ENCODE data around the gene GDPD3.
"Not testable (repeated sequence)": the region's sequence is repeated elsewhere in the genome, so short reads cannot be mapped to it uniquely, and the experiment has no call there.

The GDPD3 gene

DNA sequence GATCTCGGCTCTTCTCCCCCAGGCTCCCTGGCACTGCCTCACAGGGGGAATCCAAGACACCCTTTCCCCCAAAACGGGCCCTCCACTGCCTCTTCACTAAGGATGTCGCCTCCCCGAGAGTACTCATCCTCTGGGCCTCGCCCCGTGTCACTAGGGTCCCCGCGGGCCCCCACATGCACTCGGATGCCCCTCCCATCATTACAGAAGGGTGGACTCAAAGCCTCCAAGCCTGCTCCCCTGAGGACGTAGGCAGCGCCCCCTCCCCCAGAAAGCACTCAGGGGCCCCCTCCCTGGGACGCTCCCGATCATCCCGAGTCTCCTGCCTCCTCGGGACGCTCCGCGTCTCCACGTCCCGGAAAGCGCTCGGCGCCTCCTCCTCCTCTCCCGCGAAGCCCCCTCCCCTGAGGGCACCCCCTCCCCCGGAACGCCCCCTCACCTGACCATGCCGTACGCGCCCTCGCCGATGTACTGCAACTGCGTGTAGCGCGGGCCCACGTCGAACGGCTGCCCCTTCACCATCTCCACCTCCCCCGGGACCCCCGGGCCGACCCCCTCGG is 9.3 kb upstream of the GDPD3 start:
- no peak for DNase-seq

DNA sequence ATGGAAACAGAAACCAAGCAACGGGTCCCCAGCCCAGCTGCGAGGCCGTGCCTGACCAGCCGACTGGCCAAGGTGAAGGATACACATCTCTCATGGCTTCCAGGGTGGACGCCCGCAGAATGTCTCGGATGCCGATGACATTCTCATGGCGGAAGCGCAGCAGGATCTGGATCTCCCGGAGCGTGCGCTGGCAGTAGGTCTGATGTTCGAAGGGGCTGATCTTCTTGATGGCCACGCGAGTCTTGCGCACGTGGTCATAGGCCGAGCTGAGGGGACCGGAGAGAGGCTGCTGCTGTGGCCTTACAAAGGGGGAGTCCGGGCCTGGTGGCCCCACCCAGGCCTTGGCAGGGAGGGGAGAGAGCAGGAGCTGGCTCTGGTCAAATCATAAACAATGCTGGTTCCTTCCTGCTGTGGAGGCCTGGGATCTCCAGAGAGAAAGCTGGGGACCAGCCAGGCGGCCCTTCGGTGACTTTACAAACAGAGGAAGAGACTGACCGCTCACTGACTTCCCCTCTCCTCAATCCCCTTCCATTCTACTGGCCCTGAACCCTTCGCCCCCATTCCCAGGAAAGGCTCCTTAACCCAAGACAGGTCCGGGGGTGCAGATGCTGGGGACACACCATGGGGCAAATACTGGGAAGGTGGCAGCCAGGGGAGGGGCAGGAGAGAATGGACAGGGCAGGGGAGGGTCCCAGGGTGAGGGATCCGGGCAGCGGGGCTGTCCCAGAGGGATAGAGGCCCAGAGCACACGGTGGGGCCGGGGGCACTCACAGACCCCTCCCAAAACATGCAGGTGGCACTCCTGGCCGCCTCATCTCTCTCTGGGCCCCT is 8.6 kb upstream of the GDPD3 start:
- DNase-seq = no peak

DNA sequence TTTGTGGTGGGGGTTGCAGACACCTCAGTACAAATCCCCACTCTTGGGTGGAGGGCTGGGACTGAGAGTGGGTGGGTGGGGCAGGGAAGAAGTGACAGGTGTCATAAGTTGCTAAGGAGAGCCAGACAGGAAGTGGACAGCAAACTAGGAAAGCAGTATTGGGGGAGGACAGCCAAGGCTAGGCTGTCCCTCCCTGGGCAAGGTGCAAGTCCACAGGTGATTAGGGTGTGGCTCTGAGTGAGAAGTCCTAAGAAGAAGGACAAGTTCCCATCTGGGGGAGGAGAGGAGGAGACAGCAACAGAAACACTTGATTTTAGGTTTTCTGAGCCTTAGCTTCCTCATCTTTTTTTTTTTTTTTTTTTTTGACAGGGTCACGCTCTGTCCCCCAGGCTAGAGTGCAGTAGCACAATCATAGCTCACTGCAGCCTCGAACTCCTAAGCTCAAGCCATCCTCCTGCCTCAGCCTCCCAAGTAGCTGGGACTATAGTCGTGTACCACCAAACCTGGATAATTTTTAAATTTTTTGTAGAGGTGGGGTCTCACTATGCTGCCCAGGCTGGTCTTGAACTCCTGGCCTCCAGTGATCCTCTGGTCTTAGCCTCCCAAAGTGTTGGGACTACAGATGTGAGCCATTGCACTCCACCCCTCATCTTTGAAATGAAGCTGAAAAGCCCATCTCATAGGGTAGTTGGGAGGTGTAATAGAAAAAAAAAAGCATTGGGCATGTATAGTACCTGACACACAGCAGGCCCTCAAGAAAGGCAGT is 7.2 kb upstream of the GDPD3 start:
- no peak for DNase-seq

DNA sequence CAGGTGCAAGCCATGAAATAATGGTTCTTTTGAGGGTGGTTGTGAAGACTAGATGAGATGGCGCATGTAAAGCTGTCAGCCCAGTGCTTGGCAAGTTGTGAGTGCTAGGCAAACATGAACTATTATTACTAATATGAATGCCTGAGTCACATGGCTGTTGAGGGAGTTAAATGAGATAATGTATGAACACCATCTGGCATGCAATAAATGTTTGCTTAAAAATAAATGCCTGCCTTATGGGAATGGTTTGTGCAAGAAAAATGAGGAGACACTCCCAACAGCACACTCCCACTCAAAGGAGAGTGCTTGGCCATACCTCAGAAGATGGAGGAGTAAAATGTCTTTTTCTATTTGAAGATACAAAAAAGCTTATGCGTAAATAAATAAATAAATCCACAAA is 6.1 kb upstream of the GDPD3 start:
- DNase-seq = no peak

DNA sequence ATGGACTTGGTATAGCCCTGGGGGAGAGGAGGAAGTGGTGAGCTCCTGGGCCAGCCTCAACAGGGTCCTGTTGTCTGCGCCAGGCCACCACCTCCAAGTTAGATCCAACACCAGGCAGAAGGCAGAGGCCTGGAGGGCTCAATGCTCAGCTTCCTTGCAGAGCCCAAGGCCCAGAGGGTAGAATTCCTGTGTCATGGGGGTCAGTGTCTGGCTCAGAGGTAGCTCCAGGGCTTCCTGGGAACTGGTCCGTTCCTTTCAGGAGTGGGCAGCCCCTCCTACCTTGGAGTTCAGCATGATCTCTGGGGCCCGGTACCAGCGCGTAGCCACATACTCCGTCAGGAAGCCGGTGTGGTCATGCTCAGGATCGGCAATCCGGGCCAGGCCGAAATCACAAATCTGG is 4.4 kb upstream of the GDPD3 start:
- DNase-seq = no peak

DNA sequence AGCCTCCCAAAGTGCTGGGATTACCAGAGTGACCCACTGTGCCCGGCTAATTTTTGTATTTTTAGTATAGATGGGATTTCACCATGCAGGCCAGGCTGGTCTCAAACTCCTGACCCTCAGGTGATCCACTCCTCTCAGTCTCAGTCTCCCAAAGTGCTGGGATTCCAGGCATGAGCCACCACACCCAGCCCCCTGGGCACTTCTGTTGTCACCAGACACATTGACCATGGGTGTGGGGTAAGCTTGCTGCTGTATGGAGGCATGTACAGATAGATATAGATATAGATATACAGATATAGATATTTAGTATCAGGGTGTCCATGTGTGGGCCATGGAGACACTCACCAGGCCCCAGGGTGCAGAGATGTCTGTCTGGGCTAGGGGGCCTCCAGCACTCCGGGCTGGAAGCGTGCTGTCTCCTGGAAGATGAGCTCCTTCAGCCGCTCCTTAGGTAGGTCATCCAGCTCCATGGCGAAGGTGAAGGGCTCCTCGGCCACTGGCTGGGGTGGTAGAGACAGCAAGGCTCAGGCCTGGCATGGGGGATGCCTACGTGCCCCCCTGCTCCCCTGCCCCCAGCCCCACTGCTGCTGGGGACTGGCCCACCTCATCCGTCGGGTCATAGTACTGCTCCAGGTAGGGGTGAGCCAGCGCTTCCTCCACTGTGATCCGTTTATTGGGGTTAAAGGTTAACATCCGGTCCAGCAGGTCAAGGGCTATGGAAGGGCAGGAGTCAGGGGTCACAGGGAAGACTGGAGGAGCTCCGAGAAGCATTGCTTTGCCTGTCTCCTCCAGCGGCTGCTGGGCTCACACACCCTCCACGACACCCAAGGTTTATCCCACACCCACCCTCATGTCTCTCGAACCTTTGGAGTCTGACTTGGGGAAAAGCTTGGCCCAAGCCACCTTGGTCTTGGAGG is 3.2 kb upstream of the GDPD3 start:
- no peak for DNase-seq

DNA sequence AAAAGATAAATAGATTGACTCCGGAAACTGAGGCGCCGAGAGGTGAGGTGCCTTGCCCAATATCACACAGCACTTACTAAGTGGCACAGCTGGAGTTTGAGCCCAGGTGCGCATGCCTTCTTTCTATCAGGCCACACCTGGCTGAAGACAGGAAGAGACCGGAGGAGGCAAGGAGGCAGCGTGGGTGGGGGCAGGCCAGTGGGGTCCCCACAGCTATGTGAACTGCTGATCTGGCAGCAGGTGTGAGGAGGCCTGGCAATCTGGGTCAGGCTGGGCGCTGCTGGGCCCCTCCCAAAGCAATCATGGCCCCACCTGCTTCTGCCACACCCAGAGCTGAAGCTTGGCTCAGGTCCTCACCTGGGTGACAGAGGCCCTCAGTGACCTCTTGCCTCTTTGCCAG is 1.9 kb upstream of the GDPD3 start:
- no peak for DNase-seq

DNA sequence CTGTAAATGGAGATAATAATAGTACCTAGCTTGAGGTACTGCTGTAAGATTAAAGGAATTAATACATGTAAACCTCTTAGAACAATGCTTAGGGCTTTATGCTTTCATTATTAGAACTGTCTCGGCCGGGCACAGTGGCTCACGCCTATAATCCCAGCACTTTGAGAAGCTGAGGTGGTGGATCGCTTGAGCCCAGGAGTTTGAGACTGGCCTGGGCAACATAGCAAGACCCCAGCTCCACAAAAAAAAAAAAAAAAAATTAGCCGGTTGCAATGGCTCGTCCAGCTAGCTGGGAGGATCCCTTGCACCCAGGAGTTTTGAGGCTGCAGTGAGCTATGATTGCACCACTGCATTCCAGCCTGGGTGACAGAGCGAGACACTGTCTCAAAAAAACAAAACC is 1.5 kb upstream of the GDPD3 start:
- not testable (repeated sequence) for DNase-seq

DNA sequence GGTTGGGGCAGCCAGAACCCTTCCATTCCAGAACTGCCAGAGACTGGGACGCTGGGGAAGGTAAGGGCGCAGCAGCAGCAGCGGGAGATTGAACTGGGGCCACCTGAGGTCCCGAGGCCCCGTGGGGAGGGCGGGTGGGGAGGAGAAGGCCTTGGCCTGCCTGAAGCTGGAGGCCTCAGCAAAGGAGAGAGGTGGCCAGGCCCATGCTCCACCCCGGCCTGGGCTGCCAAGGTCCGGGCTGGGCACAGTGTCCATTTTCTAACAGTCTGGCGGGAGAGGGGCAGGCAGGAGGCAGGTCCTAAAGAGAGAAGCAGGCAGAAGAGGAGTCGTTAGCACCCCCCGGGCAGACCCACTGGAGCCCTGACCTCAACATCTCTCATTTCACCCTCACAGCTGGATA is 1.1 kb upstream of the GDPD3 start:
- DNase-seq = no peak

DNA sequence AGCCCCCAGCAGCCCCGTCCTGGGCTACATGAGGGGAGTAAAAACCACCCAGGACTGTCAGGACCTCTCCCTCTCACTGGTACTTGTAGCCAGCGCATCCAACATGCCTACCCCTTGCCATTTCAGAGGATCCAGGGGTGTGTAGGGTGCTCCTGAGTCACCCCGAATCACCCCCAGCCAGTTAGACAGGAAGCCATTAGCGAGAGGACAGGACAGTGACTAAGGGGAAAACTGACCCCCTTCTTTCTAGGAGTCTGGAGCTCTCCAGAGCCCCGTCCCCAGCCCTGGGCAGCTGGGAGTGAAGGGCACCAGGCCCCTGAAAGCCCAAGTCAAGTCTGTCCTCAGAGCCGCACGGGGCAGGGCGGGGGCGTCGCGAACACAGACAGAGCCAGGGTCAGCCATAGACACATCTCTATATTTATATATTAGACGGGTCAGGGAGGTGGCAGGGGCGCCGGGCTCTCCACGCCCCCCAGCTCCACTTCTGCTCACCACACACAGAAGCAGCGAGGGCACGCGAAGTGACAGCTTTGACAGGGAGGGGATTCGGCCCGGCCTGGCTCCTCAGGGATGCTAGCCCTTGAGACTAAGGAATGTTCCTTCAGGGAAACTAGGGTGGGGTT is 485 bp upstream of the GDPD3 start:
- no peak for DNase-seq

DNA sequence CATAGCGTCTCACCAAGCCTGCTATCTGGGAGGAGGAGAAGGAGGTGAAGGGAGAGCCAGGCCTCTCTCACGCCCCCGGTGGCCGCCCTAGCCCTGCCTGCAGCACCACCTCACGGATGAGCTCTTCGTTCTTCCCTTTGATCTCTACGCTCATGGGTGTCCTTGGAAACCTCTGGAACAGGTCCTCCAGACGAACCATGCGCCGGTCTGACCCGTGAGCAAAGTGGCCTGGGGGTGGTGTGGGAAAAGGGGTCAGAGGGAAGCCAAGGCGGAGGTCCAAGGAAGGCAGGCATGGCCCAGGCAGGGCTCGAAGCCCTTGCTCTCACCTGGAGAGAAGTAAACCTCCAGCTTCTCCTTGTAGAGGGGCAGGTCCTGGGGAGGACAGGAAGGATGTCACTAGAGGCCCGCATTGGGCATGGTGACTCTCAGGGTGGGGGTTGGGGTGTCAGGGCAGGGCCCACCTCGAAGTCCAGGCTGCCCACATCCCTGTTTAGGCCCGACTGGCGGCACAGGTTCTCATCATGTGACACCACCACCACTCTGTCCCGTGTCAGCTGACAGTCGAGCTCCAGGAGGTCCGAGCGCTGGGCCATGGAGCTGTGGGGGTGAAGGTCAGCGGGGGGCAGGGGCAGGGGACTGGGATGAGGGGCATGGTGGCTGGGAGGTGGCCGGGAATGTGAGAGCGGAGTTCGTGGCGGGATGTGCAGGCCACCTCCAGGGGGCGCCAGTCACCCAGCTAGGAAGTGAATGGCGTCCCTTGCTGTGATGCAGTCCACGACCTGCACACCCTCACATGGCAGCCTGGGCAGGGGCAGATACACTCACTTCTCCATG is 923 bp downstream of the GDPD3 start:
- no peak for DNase-seq

DNA sequence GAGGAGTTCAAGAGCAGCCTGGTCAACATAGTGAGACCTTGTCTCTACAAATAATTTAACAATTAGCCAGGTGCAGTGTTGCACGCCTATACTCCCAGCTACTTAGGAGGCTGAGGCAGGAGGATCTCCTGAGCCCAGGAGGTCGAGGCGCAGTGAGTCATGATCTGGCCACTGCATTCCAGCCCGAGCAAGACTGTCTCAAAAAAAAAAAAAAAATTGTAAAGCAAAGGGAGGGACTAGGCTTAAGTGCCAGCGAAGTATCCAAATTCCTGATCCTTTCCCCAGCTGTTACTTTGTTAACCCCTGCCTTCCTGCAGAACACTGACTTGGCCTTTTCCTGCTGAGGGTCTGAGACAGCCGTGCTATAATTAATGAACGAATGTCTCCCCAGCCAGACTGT is 2.7 kb downstream of the GDPD3 start:
- DNase-seq = no peak

DNA sequence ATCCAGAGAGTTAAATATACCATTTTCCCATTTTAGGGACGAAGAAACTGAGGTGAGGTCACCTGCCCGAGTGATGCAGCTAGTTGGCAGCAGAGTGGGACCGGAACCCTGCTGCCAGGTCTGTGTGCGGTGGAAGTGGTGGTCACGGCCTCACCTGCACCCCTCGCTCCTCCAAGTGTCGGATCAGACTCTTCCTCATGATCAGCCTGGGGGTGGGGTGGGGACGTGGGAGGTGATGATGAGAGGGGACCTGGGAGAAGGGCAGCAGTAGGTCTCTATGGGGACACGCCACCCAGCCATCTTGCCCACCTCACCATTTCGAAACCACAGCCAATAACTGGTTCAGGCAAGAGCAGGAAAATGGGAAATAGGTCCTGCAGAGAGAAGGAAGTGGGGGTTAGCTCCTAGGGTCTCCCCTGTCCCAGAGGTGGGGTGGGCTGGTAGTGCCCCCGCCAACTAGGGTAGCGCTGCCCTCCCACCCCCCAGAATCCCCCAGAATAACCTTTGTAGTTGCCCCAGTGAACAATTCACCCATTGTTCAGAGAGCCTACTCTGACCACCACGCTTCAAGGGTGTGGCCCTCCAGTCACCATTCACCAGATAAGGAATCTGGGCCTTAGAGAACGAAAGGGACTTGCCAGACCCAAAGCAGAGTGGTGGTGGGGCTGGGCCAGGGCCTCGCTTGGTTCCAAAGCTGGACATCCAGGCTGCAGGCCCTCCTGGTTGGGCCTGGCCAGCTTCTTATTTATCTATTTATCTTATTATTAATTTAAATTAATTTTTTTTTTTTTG is 5.1 kb downstream of the GDPD3 start:
- DNase-seq = no peak

DNA sequence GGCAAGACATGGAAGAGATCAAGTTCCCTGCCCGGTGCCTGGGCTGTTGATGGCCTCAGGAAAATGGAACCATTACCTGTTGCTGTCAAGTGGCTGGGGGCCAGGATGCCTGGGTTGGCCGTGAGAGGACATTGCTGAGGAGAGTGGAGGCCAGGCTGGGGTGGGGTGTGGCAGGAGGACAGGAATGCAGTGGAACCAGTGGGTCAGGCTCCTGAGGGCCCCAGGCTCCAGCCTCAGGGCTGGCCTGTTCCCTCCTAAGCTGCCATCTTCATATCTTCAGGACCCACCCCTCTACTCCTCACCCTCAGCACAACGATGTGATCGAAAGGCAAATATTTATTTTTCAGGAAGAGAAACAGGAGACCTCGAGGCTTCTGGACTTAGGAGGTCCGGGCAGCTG is 8.8 kb downstream of the GDPD3 start:
- no peak for DNase-seq

DNA sequence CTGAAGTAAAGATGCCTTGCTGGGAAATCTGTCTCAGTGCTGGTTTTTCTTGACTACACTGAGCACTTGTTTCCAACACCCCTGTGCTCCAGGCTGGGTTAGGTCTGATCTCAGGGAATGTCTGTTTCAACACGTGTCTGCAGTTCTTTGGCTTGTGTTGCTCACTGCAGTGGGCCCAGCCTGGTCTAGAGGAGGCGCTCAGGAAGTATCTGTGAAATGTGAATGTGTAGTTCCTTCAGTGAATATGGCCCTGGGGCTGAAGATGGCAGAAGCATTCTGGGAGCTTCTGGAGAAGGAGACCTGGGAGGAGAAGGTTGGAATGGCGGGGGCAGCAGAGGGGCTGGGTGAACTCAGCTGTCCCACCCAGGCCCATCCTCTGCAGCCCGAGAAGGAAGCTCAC is 9.2 kb downstream of the GDPD3 start:
- no peak for DNase-seq

DNA sequence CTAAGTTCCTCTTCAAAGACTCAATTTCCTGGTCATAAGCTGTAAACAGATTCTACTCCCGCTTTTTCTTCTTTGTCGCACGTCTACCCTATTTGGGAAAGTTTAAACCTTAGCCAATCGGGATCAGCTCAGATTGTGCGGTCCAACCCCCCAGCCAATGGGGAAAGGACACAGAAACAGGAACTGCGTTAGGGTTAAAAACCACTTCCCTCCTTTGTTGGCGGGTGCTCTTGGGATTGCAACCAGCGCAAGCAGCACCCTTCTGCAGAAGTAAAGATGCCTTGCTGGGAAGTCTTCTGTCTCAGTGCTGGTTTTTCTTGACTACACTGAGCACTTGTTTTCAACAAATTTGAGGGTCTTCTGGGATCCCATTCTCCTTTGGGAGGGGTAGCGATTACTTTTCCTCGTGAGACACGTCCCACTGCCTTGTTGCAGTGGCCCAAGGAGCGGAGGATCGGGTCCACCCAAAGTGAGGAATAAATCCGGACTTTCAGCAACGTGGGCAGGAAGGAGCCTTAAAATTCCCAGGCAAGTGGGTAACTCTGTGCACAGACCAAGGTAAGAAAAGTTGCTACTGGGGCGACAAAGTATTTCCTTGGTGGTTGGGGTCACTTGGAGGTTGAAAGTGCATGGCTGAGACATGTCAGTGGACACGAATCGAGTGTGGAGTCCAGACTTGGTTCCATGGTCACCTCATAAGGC is 16.3 kb downstream of the GDPD3 start:
- no peak for DNase-seq

DNA sequence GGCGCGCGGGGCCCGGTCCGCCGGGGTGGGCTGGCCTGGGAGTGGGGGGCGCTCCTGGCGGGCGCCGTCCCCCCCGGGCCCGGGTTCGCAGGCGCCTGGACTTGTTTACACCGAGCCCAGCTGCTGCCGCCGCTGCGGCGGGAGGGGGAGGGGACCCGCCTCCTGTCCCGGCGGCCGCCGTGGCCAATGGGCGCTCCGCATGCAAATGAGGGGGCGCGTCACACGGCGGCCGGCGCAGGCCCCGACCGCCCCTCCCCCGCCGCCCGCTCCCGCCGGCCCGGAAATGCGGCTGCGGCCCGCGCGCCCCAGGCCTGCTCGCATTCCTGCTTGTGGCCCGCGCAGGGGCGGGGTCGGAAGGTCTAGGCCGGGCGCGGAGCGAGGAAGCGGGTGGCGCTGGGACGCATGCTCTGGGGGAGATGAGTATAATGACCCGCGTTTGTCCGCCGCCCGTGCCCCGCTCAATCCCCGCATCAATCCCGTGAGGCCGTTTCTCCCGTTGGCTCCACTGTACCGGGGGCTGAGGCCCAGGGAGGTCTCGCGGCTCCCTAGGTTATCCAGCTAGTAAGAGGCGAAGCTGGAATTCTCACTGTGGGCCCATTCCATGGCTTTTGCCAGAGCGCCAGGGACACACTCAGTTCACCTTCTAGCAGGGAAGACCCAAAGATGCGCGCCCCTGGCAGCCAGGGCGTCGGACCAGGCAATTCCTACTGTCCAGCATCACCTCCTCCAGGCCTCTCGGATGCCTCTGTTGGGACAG is 17.1 kb downstream of the GDPD3 start, which contains the start of gene YPEL3:
Gene YPEL3, minus strand, starts transcription at position 109 of the 757 bp plus-strand sequence. CDS start 731 bp downstream, outside the sequence.
- DNase-seq = peak; percentile 78

DNA sequence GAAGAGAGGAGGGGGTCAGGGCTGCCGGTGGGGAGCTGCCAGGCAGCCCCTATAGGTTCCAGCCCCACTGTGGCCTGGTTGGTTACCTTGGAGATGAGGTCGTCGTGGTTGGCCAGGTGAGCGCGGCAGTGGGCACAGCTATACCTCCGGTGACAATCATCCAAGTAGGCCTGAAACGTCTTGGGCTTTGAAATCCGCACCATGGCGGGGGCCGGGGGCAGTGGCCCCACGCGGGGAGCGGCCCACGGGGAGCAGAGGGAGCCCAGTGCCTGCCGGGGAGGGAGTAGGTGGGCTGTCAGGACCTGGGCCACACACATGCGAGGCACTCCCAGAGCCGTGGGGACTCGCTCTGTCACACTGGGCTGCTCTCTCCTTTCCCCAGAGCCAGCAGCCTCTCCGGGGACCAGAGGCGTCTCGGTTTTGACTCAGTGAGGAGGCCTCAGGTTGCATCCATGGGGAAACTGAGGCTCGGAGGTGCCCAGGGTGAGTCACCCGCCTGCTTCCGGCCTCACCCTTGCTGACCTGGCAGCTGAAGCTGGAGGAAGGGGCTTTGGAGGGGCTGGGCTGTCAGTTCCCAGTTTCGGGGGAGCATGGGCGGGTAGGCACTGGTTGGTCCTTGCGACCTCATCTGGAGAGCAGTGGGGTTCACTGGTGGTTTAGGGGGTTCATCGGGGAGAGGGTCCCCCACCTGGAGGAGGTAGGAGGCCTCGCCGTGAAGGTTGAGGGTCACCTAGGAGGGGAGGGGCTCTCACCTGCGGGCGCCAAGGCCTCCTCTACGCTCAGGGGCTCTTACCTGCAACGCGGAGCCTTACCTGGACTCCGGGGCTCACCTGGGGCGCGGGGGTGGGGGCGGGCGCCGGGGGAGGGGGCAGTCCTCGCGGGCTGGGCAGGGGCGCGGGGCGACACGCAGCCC is 17.9 kb downstream of the GDPD3 start:
- no peak for DNase-seq

All from DMS153 (cell line).